ENCODE data around the gene IFT25.

DNA sequence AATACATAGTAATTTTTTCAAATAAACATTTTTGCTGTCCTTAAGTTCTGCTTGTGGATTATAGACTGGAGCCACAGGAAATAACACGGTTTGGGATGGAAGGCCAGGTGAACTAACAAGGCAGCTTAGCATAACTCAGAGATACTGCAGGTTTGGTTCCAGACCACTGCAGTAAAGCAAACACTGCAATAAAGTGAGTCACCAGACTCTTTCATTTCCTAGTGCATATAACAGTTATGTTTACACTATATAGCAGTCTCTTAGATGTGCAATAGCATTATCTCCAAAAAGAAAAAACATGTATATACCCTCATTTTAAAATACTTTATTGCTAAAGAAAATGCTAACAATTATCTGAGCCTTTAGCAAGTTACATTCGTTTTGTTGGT lies 22.6 kb upstream of the IFT25 start:
- TF ChIP-seq, protein P1, sequence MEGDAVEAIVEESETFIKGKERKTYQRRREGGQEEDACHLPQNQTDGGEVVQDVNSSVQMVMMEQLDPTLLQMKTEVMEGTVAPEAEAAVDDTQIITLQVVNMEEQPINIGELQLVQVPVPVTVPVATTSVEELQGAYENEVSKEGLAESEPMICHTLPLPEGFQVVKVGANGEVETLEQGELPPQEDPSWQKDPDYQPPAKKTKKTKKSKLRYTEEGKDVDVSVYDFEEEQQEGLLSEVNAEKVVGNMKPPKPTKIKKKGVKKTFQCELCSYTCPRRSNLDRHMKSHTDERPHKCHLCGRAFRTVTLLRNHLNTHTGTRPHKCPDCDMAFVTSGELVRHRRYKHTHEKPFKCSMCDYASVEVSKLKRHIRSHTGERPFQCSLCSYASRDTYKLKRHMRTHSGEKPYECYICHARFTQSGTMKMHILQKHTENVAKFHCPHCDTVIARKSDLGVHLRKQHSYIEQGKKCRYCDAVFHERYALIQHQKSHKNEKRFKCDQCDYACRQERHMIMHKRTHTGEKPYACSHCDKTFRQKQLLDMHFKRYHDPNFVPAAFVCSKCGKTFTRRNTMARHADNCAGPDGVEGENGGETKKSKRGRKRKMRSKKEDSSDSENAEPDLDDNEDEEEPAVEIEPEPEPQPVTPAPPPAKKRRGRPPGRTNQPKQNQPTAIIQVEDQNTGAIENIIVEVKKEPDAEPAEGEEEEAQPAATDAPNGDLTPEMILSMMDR (tag by site-specific recombination; IDR thresholded peaks at IDR 0.05), result no peak
- no peak for TF ChIP-seq ZNF423 (tag by site-specific recombination; IDR thresholded peaks at IDR 0.05)
- no peak for TF ChIP-seq ZNF670 (tag by site-specific recombination; IDR thresholded peaks at IDR 0.05; ENCODE audit: low read depth)
- TF ChIP-seq ZFP37 (tag by site-specific recombination; IDR thresholded peaks at IDR 0.05), result no peak
- no peak for TF ChIP-seq ZNF544 (tag by site-specific recombination; IDR thresholded peaks at IDR 0.05)
- TF ChIP-seq ZNF19 (tag by site-specific recombination; IDR thresholded peaks at IDR 0.05; ENCODE audit: low read depth), result no peak

All from HEK293 (cell line).